ENCODE measurements around the gene IQGAP2.
A peak's percentile ranks its signal among the peaks of the same experiment; 100 is the strongest.

The IQGAP2 gene

DNA sequence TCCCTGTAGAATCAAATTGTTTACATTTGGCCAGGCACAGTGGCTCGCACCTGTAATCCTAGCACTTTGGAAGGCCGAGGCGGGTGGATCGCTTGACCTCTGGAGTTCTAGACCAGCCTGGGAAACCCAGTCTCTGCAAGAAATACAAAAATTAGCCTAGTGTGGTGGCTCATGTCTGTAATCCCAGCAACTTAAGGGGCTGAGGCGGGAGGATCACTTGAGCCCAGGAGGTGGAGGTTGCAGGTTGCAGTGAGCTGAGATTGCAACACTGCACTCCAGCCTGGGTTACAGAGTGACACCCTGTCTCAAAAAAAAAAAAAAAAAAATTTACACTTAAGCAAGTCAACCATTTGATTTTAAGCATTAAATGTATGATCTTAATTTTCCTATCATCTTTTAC is 17.5 kb upstream of the IQGAP2 start:
- no peak for ATAC-seq

DNA sequence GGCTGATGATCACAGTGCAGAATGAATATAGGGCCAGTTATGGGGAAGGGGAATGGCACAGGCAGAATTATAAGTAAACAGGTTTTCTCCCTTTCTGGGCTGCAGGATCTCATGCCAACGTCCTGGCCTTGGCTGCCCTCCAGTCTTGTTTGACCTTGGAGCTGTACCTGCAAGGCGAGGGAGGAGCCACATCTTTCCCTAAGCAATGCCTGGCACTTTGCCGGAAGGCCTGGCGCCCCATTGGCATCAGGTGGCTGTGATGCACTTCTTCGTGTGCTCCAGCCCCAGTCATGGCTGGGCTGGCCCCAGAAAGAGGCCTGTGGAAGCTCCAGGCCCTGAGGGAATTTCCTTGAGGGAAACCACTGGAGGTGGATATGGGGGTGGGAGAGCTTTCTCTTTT is 16.7 kb upstream of the IQGAP2 start:
- no peak for ATAC-seq

DNA sequence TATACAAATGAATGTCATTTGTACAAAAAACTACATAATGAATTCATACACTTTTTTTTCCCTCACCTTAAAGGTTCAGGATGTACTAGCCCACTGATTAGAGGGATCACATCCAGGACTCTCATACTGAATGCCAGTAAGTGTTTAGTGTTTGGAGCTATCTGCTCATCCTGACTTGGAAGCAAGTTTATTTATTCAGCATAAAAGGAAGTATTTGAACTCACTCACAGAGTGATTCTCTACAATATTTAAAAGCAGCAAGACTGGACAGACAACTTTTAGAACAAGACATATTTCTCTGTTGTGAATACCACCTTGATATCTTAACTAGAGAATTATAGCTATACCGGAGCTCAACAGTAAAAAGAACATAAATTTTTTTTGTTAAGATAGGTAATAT is 14.8 kb upstream of the IQGAP2 start:
- no peak for ATAC-seq

DNA sequence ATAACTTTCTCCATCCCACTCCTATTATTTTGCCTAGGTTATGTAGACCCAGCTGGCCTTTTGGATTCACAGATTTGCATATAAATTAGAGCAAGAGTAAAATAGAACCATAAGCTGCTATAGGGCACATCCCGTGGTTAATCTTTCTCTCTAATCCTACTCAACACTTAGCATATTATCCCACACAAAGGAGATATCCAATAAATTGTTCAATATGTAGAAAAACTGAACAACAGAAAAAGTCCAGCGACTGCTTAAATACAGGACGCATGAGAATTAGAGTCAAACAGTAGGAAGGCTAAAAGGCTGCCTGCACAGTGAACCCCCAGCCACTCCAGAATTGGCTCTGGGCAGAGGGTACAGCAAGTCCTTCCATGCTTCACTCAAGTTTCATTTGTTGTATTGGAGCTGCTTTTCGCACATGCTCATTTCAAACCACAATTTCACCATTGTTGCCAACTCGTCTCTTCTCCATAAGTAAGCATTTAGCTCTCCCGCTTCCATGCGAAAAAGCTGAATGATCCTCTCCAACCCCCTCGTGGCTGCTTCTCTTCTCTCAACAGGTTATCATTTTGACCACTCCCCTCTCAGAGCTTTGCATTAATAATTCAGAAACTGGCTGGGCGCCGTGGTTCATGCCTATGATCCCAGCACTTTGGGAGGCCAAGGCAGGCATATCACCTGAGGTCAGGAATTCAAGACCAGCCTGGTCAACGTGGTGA is 14.1 kb upstream of the IQGAP2 start:
- ATAC-seq: no peak

DNA sequence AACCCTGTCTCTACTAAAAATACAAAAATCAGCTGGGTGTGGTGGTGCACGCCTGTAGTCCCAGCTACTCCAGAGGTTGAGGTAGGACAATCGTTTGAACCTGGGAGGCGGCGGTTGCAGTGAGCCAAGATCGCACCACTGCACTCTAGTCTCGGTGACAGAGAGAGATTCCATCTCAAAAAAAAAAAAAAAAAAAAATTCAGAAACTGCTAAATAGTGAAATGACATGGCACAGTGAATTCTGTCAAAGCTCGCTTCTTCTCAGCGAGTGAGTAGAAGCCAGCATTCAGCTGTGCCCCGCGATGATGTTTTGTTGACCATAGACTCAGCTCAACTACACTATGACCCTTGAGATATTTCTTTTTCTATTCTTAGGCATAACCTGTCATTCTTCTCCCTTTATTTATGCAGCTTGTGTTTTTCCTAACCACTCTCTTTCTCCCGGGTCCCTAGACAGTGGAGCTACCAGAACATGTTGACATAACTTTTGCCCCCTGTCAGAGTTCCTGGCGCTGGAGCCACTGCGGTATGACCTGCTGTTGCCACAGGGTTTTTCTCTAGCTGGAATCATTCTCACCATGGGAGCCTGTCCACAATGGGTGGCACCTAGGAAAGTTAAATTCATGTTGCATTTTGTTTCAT is 13.5 kb upstream of the IQGAP2 start:
- ATAC-seq: no peak

DNA sequence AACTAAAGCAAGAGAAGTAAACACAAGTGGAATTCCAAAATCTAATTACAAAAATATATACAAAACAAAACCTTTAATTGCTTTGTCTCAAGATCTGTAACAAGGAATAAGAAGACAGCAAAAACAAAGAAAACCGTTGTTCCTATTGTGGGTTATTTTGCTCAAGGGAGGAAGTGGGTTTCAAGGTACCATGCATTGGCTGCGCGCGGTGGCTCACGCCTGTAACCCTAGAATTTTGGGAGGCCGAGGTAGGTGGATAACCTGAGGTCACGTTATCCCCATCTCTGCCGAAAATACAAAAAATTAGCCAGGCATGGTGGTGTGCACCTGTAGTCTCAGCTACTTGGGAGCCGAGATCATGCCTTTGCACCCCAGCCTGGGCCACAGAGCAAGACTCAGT is 12.1 kb upstream of the IQGAP2 start:
- no peak for ATAC-seq

DNA sequence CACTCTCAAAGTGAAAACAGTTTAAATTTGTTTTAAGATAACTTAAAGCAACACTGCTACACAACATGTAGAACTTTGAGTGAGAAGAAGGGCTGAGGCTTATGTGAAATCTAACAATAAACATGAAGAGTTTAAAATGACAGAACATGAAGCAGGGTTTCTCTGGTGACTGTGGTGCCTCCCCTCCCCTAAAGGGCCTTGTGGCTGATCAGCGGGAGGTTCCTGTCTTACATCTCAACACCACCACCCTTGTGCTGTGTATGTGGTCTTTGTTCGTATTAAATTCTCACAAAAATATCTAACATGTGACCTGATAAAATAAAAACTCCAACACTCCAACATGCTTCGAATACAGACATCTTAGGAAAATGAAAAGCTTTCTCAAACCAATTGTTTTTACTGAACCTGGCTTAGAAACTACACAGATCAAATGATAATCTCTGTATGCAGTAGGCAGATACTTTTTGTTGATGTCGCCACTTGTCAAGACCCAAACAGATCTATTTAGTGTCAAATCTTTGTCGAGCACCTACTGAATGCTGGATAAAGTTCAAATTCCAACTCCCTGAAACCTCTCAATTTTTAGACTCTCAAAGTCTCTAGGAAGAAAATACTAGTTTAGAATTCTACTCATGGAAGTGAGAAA is 9.9 kb upstream of the IQGAP2 start:
- peak; percentile 61 to 77 for ATAC-seq

DNA sequence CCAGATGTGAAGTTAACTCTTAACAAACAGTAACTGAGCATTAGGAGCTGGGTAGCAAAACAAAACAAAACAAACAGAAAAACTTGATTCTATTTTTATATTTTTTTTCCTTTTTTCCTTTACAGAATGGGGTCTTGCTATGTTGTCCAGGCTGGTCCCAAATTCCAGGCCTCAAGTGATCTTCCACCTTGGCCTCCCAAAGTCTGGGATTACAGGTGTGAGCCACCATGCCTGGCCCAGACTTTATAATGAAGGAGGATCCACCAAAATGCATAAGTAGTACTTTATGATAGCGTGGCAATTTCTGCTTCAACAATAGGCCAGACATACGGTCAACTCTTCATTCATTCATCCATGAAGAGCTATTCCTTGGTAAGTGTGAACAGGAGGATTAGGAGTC is 5.9 kb upstream of the IQGAP2 start:
- no peak for ATAC-seq

DNA sequence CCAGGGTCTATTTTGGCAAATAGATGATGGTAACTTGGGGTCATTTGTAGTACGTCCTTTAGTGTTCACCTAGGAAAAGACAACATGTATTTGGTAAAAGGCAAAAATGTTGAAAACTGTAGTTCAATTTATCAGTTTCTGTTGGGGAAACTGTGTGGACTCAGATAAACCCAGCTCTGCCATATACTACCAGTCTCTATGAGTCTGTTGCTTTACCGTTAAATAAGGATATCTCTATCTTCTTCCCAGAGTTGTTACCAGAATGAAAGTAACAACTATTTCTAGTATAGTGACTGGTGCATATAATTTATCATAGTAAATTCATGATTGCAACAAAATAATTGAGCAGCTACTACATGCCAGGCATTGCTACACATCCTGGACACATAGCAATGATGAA is 3.8 kb upstream of the IQGAP2 start:
- no peak for ATAC-seq

DNA sequence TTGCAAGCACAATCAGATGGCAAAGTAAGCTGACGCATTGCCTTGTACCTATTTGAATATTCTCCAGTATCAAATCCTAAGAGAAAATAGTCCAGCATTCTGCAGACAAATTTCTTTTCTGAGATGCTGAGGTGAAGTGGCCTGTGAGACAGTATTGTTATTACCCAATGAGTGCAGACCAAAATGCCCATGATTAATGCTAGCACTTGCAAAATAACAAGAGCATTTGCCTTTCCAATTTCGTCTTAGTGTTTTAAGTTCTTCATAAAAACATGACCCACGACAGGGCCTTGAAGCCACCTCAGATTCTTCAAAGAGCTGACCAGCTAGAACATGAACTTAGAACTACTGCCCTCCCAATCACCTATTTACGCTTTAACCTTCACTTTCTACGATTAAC is 2.6 kb upstream of the IQGAP2 start:
- ATAC-seq: no peak

DNA sequence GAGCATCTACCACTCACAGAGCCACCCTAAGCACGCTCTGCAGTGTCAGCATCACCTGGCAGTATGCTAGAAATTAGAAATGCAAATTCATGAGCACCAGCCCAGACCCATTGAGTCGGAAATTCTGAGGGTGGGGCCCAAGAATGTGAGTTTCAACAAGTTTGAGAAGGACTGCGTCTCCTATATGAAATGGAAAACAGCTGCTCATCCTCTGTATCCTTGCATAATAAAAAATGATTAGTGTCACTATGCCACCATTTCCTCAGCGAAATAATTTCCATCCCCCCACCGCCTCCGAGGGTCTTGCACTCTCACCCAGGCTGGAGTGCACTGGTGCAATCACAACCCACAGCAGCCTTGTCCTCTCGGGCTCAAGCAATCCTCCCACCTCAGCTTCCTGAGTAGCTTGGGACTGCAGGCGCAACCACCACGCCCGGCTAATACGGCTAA is 1.3 kb upstream of the IQGAP2 start:
- peak in 1 of 2 donors; percentile 8 for ATAC-seq

DNA sequence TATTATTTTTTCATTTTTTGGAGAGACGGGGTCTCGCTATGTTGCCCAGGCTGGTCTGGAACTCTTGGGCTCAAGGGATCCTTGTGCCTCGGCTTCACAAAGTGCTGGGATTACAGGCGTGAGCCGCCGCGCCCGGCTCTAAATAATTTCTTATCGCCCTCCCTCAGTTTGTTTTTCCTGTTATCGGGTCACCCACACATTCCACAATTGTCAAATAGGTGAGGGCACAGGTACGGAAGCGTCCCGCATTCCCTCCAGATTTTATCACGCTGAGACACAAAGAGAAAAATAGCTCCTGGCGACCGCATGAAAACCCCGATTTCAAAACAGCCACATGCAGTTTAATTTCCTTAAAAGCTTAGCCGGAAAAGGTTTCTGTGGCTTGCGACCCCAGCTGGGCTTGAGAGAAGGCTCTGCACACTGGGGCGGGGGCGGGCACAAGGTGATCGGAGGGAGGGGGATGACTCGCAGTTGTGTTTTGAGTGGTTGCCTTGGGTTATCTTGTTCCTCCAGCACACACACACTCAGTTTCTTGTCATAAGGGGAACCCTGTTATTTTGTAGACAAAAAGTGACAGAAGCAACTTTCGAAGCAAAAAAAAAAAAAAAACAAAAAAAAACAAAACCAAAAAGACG is 717 bp upstream of the IQGAP2 start:
- peak; percentile 55 to 63 for ATAC-seq

DNA sequence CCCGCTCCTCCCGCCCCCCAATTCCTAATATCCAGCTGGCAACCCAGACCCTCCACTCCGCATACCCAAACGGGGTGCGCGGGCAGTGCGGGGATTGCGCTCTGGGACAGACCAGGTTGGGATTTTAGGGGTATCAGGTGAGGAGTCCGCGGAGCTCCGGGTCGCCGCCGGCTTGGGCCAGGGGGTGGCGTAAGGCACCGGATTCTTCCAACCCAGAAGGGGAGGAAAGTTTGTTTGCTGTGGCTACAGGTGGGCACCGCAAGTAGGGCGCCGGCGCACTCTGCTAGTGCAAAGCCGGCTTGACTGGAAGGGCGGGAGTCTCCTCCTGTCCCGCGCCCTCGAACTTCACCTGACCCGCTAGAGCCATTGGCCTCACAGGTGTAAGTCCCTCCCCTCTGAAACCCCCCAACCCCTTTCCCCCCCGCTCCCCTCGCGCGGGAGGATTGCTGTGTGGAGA is 709 bp downstream of the IQGAP2 start:
- peak; percentile 11 to 14 for ATAC-seq

DNA sequence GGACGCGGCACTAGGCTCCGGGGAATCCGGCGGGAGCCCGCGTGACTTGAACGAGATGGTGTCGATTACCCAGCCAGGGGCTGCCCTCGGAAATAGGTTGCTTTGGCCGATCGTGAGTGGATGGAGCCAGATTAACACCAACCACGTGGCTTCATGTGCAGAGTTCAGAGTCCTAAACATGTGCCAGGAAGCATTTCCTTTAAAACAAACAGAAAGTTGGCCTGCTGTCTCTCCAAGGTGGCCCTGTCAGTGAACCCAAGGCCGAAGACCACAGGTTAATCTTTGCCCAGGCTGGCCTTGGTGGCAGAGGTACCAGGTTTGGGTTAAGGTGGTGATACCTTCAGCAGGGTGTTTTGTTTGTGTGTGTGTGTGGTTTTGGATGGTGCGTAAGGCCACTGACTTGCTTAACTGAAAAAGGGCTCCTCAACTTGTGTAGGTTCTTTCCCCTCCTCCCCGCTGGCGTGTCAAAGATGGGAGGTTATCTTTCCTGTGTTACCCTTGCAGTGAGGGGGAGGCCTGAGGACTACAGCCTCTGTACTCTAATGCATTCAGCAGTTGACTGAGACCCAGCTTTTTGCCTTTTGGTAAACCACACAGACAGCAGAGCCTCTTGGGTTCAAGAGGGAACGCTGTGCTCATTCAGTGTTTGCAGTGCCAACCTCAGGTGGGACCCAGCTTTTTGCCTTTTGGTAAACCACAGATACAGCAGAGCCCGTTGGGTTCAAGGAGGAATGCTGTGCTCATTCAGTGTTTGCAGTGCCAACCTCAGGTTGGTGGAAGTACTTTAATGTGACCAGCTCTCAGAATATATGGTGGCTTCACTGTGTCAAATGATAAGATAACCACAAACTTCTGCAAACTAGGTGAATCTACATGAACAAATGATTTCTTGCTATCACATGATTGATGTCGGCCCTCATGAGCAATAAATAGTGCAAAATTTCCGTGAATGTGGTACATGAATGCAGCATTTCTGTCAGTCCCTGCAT is 1.4 kb downstream of the IQGAP2 start:
- ATAC-seq: peak; percentile 45 to 46

DNA sequence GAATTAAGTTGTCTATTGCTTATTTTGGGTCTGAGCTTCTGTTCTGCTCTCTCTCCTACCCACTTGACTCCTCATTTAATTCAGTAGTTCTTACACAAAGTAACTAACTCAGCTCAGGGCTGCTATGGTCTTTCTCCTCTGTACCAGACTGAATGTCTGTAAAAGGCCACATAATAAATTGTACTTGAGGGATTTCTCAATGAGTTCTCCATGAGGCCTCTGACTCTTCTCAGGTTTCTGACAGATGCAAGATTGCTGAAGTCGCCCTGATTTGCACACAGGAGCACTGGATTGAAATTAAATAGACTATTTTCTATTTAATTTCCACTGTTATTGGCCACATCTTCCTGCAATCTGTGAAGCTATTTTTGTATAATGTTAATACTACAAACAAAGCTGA is 2.9 kb downstream of the IQGAP2 start:
- ATAC-seq: no peak

DNA sequence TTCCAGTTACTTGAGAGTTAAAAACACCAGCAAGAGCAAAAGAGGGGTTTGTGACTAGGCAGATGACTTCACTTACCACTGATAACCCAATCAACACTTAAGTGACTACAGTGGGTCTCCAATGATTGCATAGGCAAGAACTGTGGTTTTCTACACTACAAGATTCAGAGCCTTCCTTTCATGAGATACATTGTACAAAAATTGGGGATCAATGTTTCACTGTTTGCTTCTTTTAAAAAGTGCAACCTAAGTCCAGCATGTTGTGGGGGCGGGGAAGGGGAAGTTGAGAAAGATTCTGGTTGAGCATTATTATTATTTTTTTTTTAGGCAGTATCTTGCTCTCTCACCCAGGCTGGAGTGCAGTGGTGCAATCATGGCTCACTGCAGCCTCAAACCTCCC is 3.6 kb downstream of the IQGAP2 start:
- no peak for ATAC-seq

DNA sequence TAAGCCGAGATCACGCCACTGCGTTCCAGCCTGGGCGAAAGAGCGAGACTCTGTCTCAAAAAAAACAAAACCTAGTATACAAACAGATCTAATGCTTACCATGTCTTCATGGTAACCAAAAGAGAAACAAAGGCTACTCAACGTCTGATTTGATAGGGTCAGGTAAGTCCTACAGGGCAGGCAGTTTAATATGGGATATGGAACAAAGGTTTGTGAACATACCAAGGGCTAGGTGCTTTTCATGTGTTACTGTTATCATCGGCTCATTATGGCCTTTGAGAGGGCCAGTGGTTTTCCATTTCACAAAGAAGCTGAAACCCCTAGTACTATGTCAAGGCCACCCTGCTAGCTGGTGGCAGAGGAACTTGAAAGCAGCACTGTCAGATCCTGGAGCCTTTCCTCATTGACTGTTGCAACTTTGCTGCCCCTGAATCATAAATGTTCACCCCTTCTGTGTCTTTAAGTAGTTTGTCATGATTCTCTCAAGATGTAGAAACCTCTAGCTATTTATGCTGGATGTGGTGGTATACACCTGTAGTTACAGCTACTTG is 5.1 kb downstream of the IQGAP2 start:
- ATAC-seq: no peak

DNA sequence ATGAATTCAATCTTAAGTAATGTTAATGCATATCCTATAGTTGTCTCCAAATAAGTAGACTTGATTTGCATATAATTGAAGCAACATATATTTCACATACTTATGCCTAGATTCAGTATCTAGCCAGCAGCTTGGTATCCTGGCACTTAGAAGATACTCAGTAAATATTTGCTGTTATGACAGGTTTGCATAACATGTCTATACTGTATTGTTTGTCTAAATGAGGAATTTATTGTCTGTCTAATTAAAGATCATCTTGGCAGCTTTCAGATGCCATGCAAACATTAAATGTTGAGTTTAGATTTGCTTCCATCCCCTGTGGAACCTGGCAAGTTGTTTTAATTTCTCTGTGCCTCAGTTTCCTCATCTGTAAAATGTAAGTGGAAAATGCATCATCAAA is 9.4 kb downstream of the IQGAP2 start:
- ATAC-seq: no peak

DNA sequence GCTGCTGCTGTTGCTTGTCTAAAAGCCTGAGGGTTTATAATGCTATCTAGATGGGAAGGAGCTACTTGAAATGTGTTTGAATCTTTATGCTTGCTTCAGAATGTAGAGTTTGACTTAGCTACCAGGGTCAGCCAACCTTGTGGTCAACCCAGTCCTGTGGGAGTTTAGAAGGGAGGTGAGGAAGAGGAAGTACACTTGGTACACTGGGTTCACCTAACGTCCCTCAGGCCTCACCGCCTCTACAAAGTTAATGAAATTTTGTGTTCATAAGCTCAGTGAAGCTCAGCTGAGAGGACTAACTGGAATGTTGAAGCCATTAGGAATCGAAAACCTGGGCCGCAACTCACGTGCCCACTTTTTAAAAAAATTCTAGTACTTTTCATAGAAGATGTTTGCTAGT is 10.7 kb downstream of the IQGAP2 start:
- no peak for ATAC-seq

DNA sequence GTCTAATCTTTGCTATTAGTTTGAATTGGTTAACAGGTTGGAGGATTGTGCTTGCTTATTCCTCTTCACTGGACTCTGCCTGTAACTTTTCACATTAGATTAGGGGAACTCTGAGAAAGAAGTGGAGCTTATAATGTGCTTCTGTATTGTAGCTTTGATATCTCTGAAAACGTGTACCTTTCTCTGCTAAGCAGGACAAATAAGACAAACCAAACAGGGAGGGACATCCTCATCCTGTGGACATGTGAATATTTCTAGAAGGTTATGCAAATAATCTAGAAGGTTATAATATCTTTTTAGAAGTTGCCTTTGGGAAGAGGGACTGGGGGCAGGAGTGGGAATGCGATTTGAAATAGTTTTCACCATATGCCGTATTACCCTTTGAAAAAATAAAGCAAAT is 11.7 kb downstream of the IQGAP2 start:
- ATAC-seq: no peak

DNA sequence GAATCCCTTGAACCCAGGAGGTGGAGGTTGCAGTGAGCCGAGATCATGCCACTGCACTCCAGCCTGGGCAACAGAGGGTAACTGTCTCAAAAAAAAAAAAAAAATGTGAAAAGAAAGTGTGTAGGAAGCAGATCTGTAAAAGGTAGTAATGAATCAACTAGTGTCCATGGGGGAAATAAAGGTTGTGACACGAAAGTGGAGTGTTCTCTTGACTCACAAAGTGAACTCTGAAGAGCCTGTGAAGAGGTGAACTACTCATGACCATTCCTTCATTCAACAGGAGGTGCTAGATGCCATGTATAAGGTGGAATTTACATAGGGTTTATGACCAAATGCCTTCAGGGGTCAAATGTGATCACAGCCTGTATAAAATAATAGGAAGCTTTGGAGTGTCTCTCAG is 12.8 kb downstream of the IQGAP2 start:
- ATAC-seq: peak; percentile 88 to 91
